ENCODE data around the gene PRSS16. TPM values are rescaled to one million over a fixed set of nuclear protein-coding genes. Genes with fewer than 3 reads are reported as not detected.

Gene PRSS16
- total and polyA plus RNA-seq, 9 of the 15 experiments (the other 6 are each of a cell fraction or from before 2014, with no cell fraction given) = 4.5 to 21.3 (median 12.1) TPM

DNA sequence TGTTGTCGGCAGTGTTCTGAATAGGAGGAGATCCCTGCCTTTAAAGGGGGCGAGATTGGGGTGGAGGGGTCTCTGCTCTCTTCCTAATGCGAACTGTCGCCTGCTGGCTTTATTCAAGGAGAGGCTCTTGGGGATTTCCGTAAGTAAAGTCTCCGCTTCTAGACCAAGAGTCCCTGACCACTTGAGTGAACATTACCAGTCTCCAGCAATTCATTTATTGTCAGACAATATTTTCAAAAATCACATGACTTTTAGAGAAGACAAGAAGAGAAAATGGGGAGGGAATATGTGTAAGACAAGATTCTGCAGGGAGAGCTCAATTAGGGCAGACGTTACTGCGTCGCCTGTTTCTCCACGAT lies 43.3 kb downstream of the PRSS16 start:
- no peak for ATAC-seq
- 0 out of 2 replicates have a peak, but pooled peaks have one; percentile 1 for TF ChIP-seq ESRRA (IDR thresholded peaks at IDR 0.05; ENCODE audit: borderline replicate concordance, low read depth)
- TF ChIP-seq SP1 (CRISPR knock-in tag; IDR thresholded peaks at IDR 0.05) = peak; percentile 42; the same call in 1 of the 2 replicates
- TF ChIP-seq, protein P1, sequence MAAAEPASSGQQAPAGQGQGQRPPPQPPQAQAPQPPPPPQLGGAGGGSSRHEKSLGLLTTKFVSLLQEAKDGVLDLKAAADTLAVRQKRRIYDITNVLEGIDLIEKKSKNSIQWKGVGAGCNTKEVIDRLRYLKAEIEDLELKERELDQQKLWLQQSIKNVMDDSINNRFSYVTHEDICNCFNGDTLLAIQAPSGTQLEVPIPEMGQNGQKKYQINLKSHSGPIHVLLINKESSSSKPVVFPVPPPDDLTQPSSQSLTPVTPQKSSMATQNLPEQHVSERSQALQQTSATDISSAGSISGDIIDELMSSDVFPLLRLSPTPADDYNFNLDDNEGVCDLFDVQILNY (CRISPR knock-in tag; IDR thresholded peaks at IDR 0.05) = 0 out of 2 replicates have a peak, but pooled peaks have one; percentile 47
- TF ChIP-seq, protein P2, sequence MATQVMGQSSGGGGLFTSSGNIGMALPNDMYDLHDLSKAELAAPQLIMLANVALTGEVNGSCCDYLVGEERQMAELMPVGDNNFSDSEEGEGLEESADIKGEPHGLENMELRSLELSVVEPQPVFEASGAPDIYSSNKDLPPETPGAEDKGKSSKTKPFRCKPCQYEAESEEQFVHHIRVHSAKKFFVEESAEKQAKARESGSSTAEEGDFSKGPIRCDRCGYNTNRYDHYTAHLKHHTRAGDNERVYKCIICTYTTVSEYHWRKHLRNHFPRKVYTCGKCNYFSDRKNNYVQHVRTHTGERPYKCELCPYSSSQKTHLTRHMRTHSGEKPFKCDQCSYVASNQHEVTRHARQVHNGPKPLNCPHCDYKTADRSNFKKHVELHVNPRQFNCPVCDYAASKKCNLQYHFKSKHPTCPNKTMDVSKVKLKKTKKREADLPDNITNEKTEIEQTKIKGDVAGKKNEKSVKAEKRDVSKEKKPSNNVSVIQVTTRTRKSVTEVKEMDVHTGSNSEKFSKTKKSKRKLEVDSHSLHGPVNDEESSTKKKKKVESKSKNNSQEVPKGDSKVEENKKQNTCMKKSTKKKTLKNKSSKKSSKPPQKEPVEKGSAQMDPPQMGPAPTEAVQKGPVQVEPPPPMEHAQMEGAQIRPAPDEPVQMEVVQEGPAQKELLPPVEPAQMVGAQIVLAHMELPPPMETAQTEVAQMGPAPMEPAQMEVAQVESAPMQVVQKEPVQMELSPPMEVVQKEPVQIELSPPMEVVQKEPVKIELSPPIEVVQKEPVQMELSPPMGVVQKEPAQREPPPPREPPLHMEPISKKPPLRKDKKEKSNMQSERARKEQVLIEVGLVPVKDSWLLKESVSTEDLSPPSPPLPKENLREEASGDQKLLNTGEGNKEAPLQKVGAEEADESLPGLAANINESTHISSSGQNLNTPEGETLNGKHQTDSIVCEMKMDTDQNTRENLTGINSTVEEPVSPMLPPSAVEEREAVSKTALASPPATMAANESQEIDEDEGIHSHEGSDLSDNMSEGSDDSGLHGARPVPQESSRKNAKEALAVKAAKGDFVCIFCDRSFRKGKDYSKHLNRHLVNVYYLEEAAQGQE (IDR thresholded peaks at IDR 0.05; ENCODE audit: borderline replicate concordance) = no peak
- TF ChIP-seq, protein P2 (CRISPR knock-in tag; IDR thresholded peaks at IDR 0.05; ENCODE audit: low read depth) = no peak
- TF ChIP-seq, protein P3, sequence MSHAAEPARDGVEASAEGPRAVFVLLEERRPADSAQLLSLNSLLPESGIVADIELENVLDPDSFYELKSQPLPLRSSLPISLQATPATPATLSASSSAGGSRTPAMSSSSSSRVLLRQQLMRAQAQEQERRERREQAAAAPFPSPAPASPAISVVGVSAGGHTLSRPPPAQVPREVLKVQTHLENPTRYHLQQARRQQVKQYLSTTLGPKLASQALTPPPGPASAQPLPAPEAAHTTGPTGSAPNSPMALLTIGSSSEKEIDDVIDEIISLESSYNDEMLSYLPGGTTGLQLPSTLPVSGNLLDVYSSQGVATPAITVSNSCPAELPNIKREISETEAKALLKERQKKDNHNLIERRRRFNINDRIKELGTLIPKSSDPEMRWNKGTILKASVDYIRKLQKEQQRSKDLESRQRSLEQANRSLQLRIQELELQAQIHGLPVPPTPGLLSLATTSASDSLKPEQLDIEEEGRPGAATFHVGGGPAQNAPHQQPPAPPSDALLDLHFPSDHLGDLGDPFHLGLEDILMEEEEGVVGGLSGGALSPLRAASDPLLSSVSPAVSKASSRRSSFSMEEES (CRISPR knock-in tag; IDR thresholded peaks at IDR 0.05) = peak; percentile 74

More for the DNA sequence above, 43.3 kb downstream of the PRSS16 start:
- peak overlapping the region; percentile 78 for H3K4me2 ChIP-seq (ENCODE audit: insufficient read depth, low read length)
- ChIA-PET POLR2A (interaction anchor here (0.7 to 1.8 kb wide), 6 partner anchors 14 to 187 kb away, joined by 3 to 4 read pairs (median 4); a partner anchor contains a TSS), CTCF (ENCODE audit: low intra/inter-chr PET ratio) (interaction anchor here (1.3 kb wide), 1 partner anchor 182 kb away, joined by 3 read pairs; the partner anchor contains the start of gene ZNF184)
- H3K36me3 ChIP-seq (ENCODE audit: control insufficient read depth, insufficient read depth, low read length) = no peaks in the 10 kb centered on the region
- peak in 1 of 4 experiments; percentile 32 for DNase-seq (ENCODE audit: extremely low read depth in 1 of 4, low spot score in 3 of 4)
- FAIRE-seq = no peak
- peak overlapping the region; percentile 64 to 74; a peak in 3 of 4 replicates for H3K9ac ChIP-seq (ENCODE audit: insufficient read depth in 1 of 2, low read depth in 2 of 2, low read length in 2 of 2)
- H4K20me1 ChIP-seq (replicated peaks; ENCODE audit: control insufficient read depth, insufficient read depth, low read length) = no peaks in the 10 kb centered on the region
- BruUV-seq (replicated peaks) = no TSS peak
- no peaks in the 10 kb centered on the region for H3K9me3 ChIP-seq (replicated peaks; ENCODE audit: control insufficient read depth, insufficient read depth, low read depth, low read length)
- WGBS (ENCODE audit: insufficient coverage, low coverage, missing lambda C conversion rate) = 30% methylated on average over 10 of the region's 10 CpGs
- H3K27me3 ChIP-seq (ENCODE audit: control insufficient read depth in 2 of 2, insufficient read depth in 2 of 2, low read length in 2 of 2) = no peaks in the 10 kb centered on the region
- H2AFZ ChIP-seq (ENCODE audit: low read depth, low read length) = peak overlapping the region; percentile 82
- no peaks in the 10 kb centered on the region for H3K9me1 ChIP-seq (ENCODE audit: control insufficient read depth, insufficient read depth, low read length)
- H3K4me3 ChIP-seq = peak overlapping the region; percentile 29
- peak overlapping the region; percentile 70 for H3K27ac ChIP-seq (ENCODE audit: extremely low read depth, low read depth, low read length)
- no peaks in the 10 kb centered on the region for H3K79me2 ChIP-seq (ENCODE audit: control insufficient read depth, insufficient read depth, low read length)
- peaks cover 17 to 25% of the 10 kb centered on the region in 2 experiments; a peak in 3 of 5 replicates for H3K4me1 ChIP-seq (replicated peaks in 1 of 2; ENCODE audit: control insufficient read depth in 2 of 2, insufficient read depth in 2 of 2, low read length in 2 of 2)
- intact Hi-C loops (cut with micrococcal nuclease) = loop anchor here (2.0 to 10.0 kb wide), 2 partner anchors 54 to 394 kb away; no protein-coding TSS in a partner anchor
- in situ Hi-C loops (cut with MboI) = no loop called here

Measured in K562 (cell line).